Measurements from ENCODE around the gene KCNT1.

The KCNT1 gene

DNA sequence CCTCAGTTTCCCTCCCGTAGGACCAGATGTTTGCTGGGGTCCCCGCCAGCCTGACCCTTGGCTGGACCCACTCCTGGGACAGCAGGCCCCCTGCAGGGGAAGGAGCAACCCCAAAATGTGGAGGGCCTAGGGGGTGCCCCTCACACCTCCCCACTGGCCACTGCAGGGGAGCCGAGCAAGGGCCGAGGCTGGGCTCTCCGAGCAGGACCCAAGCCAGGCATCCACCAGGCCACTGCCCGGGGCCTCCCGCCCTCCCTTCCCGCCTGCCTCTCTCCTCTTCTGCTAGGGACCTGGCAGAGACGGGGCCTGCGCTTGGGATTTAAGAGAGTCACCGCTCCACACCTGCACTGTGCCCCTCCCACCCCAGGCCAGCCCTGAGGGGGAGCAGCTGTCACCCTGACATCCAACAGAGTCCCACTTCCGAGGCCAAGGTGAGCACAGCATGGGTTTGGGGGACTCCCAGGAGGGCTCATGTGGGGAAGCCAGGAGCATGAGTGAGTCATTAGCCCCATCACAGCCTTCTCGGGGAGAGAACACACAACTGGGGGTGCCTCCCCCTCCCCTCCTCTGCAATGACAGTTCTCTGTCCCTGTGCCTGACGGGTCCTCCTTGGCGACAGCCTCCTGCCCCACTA, 18.5 kb upstream of the KCNT1 start:
- DNase-seq (ENCODE audit: low read depth): no peak
- TF ChIP-seq, protein P1, sequence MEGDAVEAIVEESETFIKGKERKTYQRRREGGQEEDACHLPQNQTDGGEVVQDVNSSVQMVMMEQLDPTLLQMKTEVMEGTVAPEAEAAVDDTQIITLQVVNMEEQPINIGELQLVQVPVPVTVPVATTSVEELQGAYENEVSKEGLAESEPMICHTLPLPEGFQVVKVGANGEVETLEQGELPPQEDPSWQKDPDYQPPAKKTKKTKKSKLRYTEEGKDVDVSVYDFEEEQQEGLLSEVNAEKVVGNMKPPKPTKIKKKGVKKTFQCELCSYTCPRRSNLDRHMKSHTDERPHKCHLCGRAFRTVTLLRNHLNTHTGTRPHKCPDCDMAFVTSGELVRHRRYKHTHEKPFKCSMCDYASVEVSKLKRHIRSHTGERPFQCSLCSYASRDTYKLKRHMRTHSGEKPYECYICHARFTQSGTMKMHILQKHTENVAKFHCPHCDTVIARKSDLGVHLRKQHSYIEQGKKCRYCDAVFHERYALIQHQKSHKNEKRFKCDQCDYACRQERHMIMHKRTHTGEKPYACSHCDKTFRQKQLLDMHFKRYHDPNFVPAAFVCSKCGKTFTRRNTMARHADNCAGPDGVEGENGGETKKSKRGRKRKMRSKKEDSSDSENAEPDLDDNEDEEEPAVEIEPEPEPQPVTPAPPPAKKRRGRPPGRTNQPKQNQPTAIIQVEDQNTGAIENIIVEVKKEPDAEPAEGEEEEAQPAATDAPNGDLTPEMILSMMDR (IDR thresholded peaks at IDR 0.05; ENCODE audit: low read length, missing control alignments): no peak
- no peak overlapping the region for H3K4me3 ChIP-seq (replicated peaks; ENCODE audit: low read depth, low read length)

DNA sequence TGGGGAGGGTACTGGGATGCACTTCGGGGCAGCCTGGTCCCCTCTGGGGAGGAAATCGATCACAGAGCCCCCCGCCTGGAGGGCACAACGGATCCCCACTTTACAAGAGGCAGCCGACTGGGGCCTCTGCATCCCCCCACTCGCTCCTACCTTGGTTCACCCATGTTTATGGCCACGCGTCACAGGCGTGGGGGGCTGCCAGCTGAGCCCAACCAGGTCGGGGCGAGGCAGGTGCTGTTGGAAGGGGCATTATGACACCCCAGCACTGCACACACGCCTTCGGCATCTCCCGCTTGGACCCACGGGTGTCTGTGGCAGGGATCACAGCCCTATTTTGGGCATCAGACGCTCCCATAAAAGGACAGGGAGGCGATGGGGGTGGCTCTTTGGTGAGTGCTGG, 17.3 kb upstream of the KCNT1 start:
- no peak overlapping the region for H3K4me3 ChIP-seq (replicated peaks; ENCODE audit: low read depth, low read length)
- DNase-seq (ENCODE audit: low read depth): no peak
- TF ChIP-seq, protein P1 (IDR thresholded peaks at IDR 0.05; ENCODE audit: low read length, missing control alignments): no peak

DNA sequence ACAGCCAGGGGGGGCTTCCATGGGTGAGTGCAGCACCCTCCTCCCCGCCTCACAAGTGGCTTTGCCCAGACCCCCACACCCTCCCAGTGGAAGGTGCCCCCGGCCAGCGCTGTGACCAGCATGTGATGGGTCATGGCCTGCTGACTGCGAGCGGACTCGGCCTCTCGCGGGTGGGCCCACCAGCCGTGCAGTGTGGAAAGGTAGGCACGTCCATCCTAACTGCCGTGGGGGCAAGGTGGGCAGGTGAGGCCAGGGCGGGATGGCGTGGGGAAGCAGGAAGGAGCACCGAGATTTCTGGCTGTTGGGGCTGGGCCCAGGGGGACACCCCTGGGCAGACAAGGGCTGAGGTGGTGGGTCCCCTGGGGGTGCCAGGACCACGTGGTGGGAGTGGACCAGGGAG, 14.8 kb upstream of the KCNT1 start:
- no peak overlapping the region for H3K4me3 ChIP-seq (replicated peaks; ENCODE audit: low read depth, low read length)
- DNase-seq (ENCODE audit: low read depth): no peak
- TF ChIP-seq, protein P1 (IDR thresholded peaks at IDR 0.05; ENCODE audit: low read length, missing control alignments): no peak

DNA sequence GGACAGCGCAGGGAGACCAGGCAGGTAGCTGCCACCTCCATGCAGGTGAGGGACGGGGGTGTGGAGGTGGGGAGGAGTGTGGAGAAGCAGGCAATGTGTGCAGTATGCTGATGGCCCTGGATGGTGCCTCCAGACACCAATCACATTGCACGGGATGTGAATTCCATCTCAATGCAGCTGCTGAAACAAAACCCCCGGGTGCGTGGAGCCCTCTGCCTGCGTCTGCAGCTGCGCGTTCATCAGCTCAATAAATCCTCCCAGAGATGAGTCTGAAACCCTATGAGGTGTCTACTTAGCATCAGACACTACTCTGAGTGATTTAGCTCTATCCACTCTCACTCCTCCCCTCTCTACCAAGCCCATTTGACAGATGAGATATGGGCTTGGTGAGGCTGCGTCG, 13.0 kb upstream of the KCNT1 start:
- TF ChIP-seq, protein P1 (IDR thresholded peaks at IDR 0.05; ENCODE audit: low read length, missing control alignments): no peak
- H3K4me3 ChIP-seq (replicated peaks; ENCODE audit: low read depth, low read length): no peak overlapping the region
- no peak for DNase-seq (ENCODE audit: low read depth)

DNA sequence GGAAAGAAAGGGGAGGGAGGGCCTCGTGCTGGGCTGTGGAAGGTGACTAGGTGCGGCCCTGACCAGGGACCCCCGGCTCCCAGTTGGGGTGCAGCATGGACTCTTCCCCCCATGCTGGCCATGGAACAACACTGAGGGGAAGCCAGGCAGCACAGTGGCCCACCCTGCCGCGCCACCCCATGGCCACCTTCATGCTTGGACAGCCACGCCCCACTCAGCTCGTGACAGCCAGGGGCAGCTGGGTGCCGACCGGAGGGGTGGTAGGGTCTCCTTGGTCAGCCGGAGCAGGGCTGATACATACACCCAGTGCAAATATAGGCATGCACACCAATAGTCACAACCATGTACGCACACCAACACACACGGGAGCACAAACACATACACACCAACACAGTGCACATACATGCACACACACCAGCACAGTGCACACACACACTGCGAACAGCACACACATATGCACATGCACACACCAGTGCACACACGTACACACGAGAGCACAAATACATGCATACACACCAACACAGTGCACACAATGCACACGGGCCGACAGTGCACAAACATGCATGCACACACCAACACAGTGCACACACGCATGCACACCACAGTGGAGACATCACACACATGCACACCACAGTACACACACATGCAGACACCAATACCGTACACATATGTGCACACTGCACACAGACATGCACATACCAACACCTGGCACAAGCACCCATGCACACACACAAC, 11.0 kb upstream of the KCNT1 start:
- TF ChIP-seq, protein P1 (IDR thresholded peaks at IDR 0.05; ENCODE audit: low read length, missing control alignments): no peak
- DNase-seq (ENCODE audit: low read depth): no peak
- H3K4me3 ChIP-seq (replicated peaks; ENCODE audit: low read depth, low read length): no peak overlapping the region

DNA sequence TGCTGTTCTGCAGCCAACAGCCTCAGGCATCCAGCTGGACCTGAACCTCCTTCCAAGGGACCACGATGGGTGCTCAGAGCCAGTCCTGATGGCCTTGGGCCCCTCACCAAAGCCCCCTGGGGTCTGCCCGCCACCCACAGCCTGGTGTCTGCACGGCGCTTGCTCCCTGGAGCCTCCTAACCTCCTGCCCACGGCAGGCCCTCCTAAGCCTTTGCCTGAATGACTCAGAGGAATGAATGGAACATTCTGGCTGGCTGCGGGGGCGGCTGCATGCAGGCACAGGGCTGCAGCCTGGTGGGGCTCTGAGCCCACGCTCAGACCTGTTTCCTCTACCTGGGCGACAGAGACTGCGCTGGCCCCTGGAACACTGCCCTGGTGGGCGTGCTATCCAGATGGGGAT, 9.6 kb upstream of the KCNT1 start:
- no peak for DNase-seq (ENCODE audit: low read depth)
- H3K4me3 ChIP-seq (replicated peaks; ENCODE audit: low read depth, low read length): no peak overlapping the region
- TF ChIP-seq, protein P1 (IDR thresholded peaks at IDR 0.05; ENCODE audit: low read length, missing control alignments): no peak

DNA sequence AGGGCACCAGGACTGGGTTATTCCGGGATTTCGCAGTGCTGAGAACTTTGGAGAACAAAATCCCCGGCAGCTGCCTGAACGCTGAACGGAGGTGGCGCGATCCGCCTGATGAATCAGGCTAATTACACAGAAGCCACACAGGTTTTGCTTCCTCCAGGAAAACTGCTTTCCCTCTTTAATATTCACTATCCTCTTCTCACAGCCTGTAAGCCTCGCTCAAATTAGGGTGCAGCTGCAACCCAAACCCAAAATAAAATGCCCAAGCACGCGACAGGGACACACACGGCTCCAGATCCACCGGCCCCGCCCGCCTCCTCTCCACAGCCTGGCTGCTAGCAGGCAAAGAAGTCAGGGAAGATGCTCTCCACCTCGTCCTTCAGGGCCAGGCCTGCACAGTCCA, 8.7 kb upstream of the KCNT1 start:
- TF ChIP-seq, protein P1 (IDR thresholded peaks at IDR 0.05; ENCODE audit: low read length, missing control alignments): no peak
- H3K4me3 ChIP-seq (replicated peaks; ENCODE audit: low read depth, low read length): no peak overlapping the region
- DNase-seq (ENCODE audit: low read depth): no peak
